Dermis microvascular lymphatic vessel endothelial cell (primary cell): Measurements from ENCODE around the gene BTBD9. TPM values are rescaled to one million over a fixed set of nuclear protein-coding genes. Genes with fewer than 3 reads are reported as not detected.
A peak's percentile ranks its signal among the peaks of the same experiment; 100 is the strongest.

Experiments used
- DNase-seq, 2 donors: peaks; one replicate each; pipeline versions ENCODE4 v3.0.0 to v3.0.0-alpha.2; 2010; ENCODE audit warnings: low read depth in 2 of 2
- total RNA-seq: library from RNA; depleted of rRNA; stranded (reverse); fragments of >200 nt; gene quantifications from 2 replicates; pipeline ENCODE4 v1.2.1, GENCODE V29; 2014

BTBD9 gene
- total RNA-seq, 1 donor from 2014 or later, result 6.7 TPM

DNA sequence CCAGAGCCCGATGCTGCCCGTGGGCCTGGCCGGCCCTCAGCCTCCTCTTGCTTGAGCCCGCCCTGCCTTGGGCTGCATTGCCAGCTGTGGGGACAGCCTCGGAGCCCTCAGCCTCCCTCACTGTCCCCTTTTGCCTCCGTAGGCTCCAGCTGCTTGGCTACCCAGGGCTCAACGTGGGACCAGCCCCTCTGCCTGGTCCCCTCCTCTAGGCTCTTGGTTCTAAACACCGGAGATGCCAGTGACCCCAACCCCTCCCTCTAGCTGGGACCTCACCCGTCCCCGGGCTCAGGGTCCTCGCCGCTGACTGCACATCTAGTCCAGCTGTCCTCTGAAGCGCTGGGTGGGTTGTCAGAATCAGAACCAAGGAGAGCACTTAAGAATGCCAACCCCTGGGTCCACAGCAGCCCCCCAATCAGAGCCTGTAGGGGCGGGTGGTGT is 475.0 kb downstream of the BTBD9 start:
- no peak for DNase-seq

DNA sequence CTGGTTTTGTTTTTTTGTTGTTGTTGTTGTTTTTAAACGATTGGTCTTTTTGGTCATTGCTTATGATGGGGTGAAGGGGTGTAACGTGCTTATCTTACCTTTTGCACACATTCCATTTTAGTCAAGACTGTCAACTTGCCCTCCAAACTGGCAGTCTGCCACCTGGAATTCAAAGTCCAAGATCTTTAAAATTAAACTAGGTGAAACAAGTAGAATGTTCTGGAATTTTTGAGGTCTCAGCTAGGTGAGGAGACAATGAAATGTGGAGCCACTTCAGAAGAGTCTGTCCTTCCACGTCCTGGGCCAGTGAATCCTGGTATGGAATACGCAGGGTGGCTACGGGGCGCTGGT is 475.6 kb downstream of the BTBD9 start:
- DNase-seq, result no peak

DNA sequence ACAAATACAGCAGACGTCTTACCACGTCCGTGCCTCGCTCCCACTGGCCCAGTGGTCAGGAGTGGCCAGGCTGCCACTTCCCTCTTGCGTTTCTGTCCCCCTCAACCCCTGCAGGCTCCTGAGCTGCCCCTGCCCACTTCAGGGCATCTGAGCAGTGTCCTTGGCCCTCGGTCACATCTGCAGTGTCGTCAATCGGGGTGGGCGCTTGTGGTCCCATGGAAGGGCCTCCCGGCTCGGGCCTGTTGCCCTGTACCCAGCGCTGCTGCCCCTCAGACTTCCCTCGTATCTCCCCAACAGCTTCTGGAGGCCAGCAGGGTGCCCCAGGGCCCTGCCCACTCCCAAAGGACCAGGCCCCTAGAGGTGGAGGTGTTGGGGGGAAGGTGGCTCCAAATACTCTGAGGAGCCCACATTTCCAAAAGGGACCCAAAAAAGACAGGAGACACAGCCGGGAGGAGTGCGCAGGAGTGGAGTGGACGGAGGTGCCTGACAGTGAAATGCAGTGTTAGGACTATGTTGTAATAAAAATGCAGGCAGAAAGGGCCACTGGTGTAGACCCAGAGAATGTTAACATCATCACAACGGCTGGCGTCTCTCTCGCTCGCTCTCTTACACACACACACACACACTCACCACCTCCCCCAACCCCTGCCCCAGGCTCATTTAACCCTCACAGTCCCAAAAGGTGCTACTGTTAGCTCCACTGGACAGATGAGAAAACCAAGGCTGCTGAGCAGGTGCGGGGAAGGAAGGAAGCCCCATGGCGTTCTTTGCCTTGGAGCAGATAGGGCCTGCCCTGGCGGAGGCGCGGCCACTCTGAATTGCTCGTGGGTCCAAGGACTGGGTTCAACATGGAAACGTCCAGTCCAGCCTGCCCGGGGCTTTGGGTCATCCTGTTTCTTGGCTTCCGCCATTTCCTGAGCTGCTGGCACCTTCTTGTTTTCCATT is 476.3 kb downstream of the BTBD9 start:
- no peak for DNase-seq

DNA sequence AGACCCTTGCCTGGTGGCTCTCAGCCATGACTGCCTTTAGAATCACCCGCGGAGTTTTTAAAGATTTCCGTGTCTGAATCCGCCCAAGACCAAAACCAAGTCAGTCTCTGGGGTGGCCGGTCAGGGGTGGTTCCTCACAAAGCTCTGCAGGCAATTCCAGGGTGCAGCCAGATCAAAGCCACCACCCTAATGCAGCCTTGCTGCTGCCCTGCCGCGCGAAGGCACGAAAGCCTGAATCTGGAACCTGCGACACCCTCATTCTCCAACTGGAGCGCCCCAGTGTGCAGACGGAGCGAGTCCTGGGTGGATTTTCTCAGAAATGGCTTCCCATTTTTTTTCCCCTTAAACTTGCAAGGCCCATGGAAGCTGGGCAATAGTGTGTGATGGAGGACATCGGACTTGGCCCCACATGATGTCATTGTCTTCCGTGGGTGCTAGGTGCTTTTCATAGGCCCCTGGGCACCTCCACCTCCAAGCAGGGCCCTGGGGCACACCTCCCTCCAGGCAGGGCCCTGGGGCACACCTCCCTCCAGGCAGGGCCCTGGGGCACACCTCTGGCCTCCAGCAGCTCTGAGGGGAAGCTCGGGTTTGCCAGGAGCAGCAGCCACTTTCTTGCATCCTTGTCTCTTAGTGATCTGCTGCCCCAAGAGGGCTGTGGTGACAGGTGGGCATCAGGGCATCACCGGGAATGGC is 477.1 kb downstream of the BTBD9 start:
- DNase-seq, result no peak

DNA sequence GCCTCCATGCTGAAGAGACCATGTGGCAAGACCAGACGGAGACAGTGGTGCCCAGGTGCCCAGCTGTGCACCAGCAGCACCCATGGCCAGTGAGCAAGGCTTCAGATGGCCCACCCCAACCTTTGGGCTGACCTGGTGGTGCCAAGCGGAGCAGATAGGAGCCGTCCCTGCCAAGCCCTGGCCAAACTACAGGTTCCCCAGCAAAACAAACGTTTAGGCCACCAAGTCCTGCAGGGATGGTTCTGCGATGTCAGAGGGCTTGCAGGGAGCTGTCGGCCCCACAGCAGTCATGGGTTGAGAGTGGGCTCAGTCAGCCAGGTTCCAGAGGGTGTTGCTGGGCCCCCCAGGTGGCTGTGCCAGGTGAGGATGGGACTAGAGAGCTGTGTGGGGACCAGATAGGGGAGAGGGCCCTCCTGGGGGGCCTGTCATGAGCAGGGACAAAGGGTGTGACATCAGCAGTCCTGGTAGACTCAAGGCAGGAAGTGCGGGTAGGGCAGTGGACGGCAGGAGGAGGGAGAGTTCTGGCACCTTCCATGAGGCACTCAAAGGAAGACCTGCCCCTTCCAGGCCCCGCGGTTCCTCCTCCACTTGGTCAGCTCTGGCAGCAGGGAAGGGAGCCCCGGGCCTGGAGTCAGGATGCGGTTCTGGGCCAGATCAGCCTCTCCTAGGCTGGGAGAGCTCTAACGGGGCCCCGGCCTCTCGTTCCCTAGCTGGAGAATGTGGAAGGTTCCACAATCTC is 477.8 kb downstream of the BTBD9 start:
- DNase-seq, result no peak

DNA sequence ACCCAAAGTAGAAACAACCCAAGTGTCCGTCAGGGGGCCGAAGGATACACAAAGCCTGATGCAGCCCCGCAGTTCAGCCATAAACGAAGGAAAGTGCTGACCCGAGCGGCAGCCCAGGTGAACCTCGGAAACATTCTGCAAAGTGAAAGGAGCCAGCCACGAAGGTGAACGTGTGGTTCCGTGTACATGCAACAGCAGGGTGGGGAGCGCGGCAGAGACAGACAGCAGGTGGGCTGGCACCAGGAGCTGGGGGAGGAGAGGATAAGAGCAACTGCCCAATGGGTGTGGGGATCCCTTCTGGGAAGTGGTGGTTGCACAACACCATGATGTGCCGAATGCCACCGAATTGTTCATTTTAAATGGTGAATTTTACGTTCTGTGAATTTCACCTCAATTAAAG is 478.4 kb downstream of the BTBD9 start:
- no peak for DNase-seq

DNA sequence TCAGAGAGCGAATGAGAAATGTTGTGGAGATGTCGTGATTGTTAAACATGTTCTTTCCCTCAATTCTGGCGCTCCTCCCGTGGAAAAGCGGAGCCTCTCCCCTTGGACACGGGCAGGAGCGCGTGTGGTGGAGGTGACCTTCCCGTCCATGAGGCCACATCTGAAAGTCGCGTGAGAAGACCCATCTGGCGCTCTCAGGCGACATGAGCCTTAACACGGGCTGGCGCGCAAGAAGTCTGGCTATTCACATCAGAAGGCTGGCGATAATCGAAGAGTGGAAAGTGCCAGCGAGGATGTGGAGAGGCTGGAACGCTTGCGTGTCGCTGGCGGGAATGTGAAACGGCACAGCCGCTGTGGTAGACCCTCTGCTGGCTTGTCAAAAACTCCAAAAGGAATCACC is 478.9 kb downstream of the BTBD9 start:
- no peak for DNase-seq

DNA sequence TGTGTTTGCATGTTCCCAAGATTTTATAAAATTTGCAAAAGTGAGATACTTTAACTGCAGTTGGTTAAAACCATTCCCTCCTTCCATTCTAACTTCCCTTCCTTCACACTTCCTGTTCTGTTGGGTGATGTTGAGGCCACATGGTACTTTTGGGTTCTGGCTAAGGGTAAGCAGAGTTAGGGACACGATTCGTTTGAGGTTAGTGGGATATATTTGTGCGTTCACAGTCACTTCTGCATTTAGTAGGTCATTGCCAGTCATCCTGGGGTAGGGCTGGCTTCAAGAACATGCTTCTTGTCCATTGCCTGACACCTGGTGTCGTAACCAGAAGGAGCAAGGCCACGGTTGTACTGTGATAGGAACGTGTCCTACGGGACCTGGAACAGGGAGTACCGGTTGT is 480.1 kb downstream of the BTBD9 start:
- no peak for DNase-seq

DNA sequence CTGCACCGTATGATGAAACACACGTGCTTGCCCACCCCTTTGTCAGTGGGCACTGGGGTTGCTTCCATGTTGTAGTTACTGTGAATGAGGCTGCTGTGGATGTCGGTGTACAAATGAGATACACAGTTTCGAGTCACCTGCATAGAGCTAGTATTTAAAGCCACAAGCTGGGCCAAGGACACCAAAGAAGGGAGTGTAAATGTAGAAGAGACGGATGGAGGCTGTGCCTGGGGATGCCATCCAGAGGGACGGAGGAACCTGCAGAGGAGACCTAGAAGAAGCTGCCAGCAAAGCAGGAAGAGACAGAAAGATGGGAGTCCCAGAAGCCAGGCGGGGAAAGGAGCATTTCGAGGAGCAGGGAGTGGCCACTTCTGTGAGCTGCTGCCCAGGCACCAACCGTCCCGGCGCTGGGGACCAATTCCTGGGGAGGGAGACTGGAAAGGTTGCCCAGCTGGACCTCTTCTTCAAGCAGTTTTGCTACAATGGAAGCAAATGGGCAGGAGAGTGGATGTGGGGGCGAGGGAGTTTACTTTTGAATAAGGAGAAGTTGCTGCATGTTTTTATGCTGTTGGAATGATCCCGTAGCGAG is 480.9 kb downstream of the BTBD9 start:
- DNase-seq, result no peak

DNA sequence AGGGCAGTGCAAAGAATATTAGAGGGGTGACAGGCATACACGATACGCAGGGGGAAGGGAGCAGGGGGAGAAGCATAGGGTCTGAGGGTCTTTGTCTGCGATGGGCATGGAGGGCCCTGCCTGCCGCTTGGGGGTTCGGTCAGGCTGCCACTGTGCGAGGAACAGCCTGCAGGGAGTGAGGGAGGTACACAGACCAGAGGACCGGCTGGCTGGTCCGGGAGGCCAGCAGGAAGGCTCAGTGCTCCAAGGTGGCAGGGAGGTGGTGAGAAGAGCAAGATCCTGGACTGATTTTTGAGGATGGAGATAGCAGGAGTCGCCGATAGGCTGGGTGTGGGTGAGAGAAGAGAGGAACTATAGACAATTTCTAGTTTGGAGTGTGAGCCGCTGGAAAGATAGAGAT is 481.8 kb downstream of the BTBD9 start:
- no peak for DNase-seq

DNA sequence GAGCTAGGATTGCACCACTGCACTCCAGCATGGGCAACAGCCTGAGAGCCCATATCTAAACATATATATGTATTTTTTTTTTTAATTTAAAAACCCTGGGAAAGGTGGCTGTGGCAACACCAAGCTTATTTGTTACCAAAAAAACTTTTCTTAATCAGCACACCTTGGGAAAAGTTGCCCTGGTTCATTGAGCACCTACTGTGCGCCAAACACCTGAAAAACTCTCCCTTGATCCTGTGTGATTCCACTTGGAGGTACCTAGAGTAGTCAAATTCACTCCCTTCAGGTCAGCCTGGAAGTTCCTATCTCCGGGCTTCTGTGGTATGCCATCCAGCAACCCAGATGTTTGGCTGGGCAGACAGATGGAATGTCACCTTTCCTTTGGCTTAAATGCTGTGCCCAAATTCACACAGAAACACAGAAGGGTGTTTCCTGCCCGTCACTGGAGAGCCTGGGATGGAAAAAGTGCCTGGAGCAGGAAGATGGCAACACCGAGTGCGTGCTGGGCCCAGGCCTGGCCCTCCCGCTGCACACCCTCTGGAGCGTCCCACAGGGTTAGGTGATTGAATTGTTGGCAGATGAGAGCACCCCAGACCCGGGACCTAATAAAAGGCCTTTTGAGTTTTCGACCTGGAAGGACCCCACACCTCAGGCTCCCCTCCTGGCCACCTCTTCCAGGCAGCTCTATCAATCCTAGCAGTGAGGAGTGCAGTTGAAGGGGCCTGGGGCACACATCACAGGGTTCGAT is 482.7 kb downstream of the BTBD9 start:
- DNase-seq, result no peak

DNA sequence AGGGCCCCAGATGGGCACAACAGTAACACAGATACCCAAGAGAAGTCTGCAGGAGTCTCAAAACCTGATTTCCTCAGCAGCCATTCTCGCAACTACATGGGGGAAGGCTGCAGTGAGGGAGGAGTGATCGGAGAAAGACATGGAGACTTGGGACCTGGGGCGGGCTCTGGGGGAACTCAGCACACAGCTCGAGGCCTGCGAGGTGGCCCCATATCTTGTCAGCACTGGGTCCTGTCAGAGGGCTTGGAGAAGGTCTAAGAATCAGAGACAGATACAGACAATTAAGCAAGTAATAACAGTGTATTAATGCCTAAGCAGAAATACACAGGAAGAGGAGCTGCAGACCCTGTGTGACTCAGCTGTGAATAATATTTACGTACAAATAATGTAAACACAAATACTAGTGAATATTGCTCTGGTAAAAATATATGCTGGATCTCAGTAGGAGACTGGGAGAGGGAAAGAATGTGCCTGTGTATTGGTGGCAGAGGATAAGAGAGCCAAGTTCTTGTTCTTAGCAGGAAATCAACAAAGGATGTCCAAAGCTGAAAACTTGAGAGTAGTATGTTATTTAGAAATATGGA is 484.0 kb downstream of the BTBD9 start:
- peak in 1 of 2 donors; percentile 70 for DNase-seq

DNA sequence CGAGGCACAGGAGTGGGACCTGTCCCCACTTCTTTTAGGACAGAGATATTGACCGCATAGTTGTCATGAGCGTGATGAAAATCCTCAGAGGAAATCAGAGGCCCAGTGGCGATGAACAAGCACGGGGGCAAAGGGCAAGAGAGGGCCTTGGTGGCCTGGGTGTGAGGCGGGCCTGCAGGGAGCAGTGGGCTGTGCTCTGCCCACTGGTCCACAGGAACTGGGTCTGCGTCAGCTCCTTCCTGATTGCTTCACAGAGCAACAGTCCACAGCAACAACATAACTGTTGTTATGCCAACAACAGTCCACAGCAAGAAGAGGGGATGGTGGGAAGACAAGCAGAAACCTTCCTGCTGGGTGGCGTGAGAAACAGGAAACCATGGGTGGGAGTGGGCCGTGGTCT is 484.6 kb downstream of the BTBD9 start:
- peak; percentile 97 to 98 for DNase-seq

DNA sequence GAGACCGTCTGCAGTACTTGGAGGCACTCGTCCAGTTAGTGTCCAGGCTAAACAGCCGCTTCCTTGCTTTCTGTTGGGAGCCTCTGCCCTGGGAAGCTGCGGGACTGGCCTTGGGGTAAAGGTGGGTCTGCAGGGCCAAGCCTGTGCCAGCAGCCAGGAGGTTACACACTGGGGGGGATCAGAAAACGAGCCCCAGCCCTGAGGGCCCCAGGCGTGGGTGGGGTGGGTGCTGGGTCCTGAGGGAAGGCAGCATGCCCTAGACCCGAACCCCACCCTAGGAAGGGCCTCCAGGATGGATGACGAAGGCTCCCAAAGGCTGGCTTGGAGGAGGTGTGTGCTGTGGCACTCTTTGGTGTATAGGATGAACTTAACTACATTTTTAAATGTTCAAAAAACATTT is 485.0 kb downstream of the BTBD9 start:
- DNase-seq, result peak in 1 of 2 donors; percentile 16

DNA sequence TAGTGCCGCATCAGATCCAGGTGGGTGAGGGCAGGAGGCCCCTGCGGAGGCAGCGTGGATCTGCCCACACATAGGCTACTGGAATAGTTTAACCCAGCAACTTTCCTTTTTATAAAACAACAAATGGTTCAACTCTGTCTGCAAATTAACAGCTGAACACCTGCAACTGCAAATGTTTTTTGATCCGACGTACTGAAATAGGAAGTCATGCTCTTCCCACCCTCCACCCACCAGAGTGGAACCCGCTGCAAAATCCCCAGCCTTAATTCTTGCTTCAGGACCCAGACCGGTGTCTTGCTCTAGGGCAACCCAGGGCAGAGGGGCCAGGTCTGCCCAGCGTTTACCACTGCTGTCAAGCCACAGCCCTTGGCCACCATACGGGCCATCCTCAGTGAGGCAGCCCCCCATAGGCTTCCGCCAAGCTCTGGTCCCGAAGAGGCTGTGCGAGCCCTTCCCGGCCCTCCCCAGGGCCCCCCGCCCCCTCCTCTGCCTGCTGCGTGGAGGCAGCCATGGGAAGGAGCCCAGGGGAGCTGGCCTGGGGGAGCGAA is 485.9 kb downstream of the BTBD9 start:
- no peak for DNase-seq

DNA sequence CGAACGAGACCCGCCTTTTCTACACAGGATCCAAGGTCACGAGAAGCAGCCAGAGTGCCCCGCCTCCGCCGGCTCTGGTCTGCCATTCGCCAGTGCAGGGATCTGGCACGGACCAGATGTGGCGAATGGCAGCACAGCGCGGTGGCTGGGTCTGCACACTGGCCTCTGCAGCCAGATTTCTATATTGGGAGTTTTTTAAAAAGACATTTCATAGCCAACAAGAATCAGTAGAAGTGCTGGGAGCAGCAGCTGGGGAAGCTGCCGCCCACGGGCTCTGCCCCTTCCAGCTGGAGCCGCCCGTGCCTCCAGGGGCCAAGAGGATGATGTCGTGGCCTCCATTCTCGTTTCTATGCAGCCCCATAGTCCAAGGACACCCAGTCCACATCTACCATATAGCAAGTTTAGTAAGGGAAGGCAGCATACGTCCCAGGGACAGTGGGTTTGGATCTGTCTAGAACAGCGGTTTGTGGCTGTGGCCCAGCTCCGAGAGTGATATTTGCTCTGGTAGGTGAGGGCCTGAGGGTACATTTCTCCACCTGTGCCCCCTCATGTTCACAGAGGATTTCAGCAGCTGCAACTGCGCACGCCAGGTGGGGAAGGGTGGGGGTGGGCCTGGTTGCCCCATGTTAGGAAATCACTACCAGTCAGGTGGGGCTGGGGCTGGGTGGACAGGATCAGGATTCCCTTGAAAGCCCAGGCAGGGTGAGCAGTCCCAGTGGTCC is 486.5 kb downstream of the BTBD9 start:
- DNase-seq, result no peak

DNA sequence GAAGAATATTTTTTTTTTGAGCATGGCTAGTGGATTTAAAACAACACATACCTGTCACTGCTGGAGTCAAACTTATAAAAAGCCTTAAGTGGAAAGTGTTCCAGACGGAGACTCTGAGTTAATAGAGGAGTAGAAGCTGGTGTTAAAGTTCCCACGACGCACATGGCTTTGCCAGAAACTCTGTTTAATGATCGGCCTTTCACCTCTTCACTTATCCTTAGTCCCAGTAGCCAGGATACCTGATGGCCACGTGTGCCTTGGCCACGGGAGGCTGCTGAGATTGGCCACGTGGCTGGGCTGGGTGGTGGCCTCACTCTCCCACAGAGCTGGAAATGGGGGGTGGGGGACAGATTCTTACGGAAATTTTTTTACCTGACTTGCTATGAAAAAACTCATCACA is 487.1 kb downstream of the BTBD9 start:
- no peak for DNase-seq

DNA sequence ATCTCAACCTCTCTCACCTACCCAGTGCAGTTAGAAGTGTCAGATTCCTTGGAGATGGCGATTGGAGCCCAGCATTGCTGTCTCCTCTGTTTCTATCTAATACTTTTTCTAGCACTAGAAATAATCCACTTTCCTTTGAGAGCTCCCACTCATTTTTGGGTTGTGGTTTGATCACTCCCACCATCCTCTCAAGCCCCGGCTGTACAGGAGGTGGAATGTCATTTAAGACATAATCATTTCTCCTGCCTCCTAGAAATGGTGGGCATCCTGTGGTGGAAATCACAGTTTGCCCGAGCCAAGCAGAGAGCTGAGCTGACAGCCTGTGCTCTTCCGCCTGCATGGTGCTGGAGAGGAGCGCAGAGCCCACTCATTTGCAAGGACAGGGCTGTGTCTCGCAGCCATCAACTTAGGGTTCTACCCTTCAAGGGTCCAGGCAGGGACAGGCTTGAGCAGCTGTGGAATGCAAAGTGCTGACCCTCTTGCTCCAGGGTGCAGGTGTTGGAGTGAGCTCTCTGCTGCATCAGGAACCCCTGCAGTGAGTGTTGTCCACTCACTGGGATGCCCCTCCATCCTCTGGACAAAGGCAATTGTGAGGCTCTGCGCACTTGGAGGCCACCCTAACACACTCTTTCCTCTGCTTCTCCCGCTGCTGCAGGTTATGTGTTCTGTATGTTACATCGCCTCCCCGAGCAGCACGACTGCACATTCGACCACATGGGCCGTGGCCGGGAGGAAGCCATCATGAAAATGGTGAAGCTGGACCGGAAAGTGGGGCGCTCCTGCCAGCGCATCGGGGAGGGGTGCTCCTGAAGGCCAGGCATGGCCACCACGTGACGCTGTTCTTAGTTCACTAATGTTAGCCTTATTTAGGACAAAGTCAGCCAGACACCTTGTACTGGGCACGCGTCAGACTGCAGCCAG is 487.9 kb downstream of the BTBD9 start:
- no peak for DNase-seq
